PC-3 (cell line): Measurements from ENCODE around the gene HNRNPLL.
"Not testable (repeated sequence)": the region's sequence is repeated elsewhere in the genome, so short reads cannot be mapped to it uniquely, and the experiment has no call there.

Source experiments
- CTCF ChIP-seq: fragments of 300-600 bp; sonication (generic); conservative IDR thresholded peaks from 2 replicates; pipeline ENCODE4 v1.5.1; 2017; ENCODE audit warnings: antibody characterized with exemption, low read depth, mild to moderate bottlenecking, low read length
- EZH2 ChIP-seq: fragments of 300-600 bp; sonication (generic); IDR thresholded peaks from one replicate; pipeline ENCODE4 v1.6.1; 2017; ENCODE audit warnings: antibody characterized with exemption, mild to moderate bottlenecking, low read length; ENCODE audit not compliant: unreplicated experiment
- EZH2phosphoT487 ChIP-seq: fragments of 300-600 bp; sonication (generic); IDR thresholded peaks from 2 replicates; pipeline ENCODE4 v1.6.1; 2018; ENCODE audit warnings: mild to moderate bottlenecking, antibody characterized with exemption, low read length, borderline replicate concordance

GRCh38 chr2:38642373-38643017 lies 39.8 kb upstream of the HNRNPLL start:
- not testable (repeated sequence) for TF ChIP-seq CTCF, EZH2, EZH2phosphoT487
